C4-2B (cell line): ENCODE data around the gene ATCAY.

Experiments
- ZFX ChIP-seq: fragments of 450-650 bp; IDR thresholded peaks from 2 replicates; pipeline ENCODE4 v1.6.1; 2017
- TF ChIP-seq, protein P1 (sequence below): fragments of 450-650 bp; conservative IDR thresholded peaks from 2 replicates; pipeline ENCODE4 v1.5.1; 2017; ENCODE audit warnings: mild to moderate bottlenecking

DNA sequence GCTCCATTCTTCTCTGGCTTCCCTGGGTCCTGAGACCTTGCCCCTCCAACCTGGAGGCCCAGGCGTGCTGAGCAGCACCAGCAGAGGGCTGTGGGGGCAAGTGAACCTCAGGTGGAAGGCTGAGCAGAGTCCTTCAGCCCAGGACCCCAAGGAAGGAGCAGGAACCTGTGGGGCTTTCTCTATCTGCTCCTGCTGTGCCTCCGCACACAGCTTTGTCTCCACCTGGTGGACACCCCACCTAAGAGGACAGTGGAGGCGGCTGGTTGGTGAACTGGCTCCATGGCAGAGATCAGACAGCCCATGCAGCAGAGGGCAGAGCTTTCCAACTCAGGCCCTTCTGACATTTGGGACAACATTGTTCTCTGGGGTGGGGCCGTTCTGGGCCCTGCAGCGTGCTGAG is 31.4 kb upstream of the ATCAY start:
- TF ChIP-seq ZFX = no peak
- TF ChIP-seq, protein P1, sequence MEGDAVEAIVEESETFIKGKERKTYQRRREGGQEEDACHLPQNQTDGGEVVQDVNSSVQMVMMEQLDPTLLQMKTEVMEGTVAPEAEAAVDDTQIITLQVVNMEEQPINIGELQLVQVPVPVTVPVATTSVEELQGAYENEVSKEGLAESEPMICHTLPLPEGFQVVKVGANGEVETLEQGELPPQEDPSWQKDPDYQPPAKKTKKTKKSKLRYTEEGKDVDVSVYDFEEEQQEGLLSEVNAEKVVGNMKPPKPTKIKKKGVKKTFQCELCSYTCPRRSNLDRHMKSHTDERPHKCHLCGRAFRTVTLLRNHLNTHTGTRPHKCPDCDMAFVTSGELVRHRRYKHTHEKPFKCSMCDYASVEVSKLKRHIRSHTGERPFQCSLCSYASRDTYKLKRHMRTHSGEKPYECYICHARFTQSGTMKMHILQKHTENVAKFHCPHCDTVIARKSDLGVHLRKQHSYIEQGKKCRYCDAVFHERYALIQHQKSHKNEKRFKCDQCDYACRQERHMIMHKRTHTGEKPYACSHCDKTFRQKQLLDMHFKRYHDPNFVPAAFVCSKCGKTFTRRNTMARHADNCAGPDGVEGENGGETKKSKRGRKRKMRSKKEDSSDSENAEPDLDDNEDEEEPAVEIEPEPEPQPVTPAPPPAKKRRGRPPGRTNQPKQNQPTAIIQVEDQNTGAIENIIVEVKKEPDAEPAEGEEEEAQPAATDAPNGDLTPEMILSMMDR = no peak; the same call in 1 of the 2 replicates
